HepG2 (cell line): Measurements from ENCODE around the gene PRR36. TPM values are rescaled to one million over a fixed set of nuclear protein-coding genes. Genes with fewer than 3 reads are reported as not detected.
A peak's percentile ranks its signal among the peaks of the same experiment; 100 is the strongest.

Experiments used
- ATAC-seq: fragments of 200-7000 bp; cut with Tn5 transposase; 3 replicates; pipeline ENCODE4 v1.9.1; 2020; ENCODE audit warnings: mild to moderate bottlenecking, moderate library complexity
- BruUV-seq: library from RNA; stranded (reverse); fragments of 400-500 nt; replicated peaks from 2 replicates; lab custom pipeline; 2021; lab: Mats Ljungman, UMichigan
- CTCF ChIA-PET: fragments of 300-600 bp; formaldehyde crosslinking; extraction: SDS; loops from one replicate; lab custom pipeline; 2021; ENCODE audit warnings: low total read pairs, inconsistent platforms, low intra/inter-chr PET ratio; lab: Yijun Ruan, JAX
- POLR2A ChIA-PET: fragments of 350-600 bp; sonication (Branson Sonifier 250); formaldehyde crosslinking; loops from one replicate; lab custom pipeline; 2020; ENCODE audit warnings: antibody characterized with exemption, inconsistent platforms; lab: Yijun Ruan, JAX
- DNase-seq: peaks from one replicate; pipeline ENCODE4 v3.0.0-alpha.2; 2015; ENCODE audit warnings: low spot score
- FAIRE-seq: peaks from 3 replicates; lab custom pipeline; 2011; peaks lifted over from hg19 to GRCh38; lab: Jason Lieb, UNC
- H2AFZ ChIP-seq: one replicate; pipeline ENCODE4 v1.6.1; 2011; ENCODE audit warnings: low read length, inconsistent platforms
- H3K27ac ChIP-seq: fragments of 300-600 bp; 3 replicates; pipeline ENCODE4 v1.8.0; 2011; ENCODE audit warnings: mixed run types, mild to moderate bottlenecking, mixed read lengths, low read length, inconsistent platforms; ENCODE audit not compliant: insufficient read depth; ENCODE audit errors: extremely low read length
- H3K27me3 ChIP-seq, 2 experiments: fragments of 200-600 bp in 1 of 2; 2 replicates in 1 of 2; 3 replicates in 1 of 2; pipeline versions ENCODE4 v1.6.0 to v1.8.0; 2011; ENCODE audit warnings: low read length in 2 of 2, mild to moderate bottlenecking in 2 of 2, moderate library complexity in 2 of 2, inconsistent platforms in 1 of 2; ENCODE audit not compliant: insufficient read depth in 2 of 2, control insufficient read depth in 1 of 2
- H3K36me3 ChIP-seq, 2 experiments: fragments of 200-600 bp in 1 of 2; replicated peaks in 1 of 2; 2 replicates in 1 of 2; 3 replicates in 1 of 2; pipeline versions ENCODE4 v1.5.1 to v1.8.0; 2011; ENCODE audit warnings: low read length in 2 of 2, inconsistent platforms in 1 of 2; ENCODE audit not compliant: insufficient read depth in 2 of 2, control insufficient read depth in 1 of 2
- H3K4me1 ChIP-seq: 2 replicates; pipeline ENCODE4 v1.5.1; 2012; ENCODE audit warnings: low read length, inconsistent platforms; ENCODE audit not compliant: insufficient read depth
- H3K4me2 ChIP-seq: 2 replicates; pipeline ENCODE4 v1.6.0; 2011; ENCODE audit warnings: low read depth, low read length, inconsistent platforms
- H3K4me3 ChIP-seq, 3 experiments: fragments of 200-600 bp in 1 of 3; sonication (generic), shearing (Covaris generic) in 1 of 3; replicated peaks in 1 of 3; 2 replicates each; pipeline ENCODE4 v1.5.1; 2011 to 2016; ENCODE audit warnings: low read length in 3 of 3, inconsistent platforms in 2 of 3, low read depth in 2 of 3, mild to moderate bottlenecking in 2 of 3, control low read depth in 1 of 3, mixed read lengths in 1 of 3; ENCODE audit not compliant: insufficient read depth in 1 of 3
- H3K79me2 ChIP-seq: one replicate; pipeline ENCODE4 v1.6.1; 2011; ENCODE audit warnings: low read length, inconsistent platforms; ENCODE audit not compliant: insufficient read depth
- H3K9ac ChIP-seq: 2 replicates; pipeline ENCODE4 v1.6.0; 2011; ENCODE audit warnings: mild to moderate bottlenecking, low read depth, low read length, inconsistent platforms; ENCODE audit not compliant: insufficient read depth
- H3K9me3 ChIP-seq: 2 replicates; pipeline ENCODE4 v1.5.1; 2012; ENCODE audit warnings: mild to moderate bottlenecking, low read length
- H4K20me1 ChIP-seq: 2 replicates; pipeline ENCODE4 v1.6.0; 2011; ENCODE audit warnings: inconsistent platforms, mild to moderate bottlenecking, low read length, moderate library complexity; ENCODE audit not compliant: insufficient read depth
- ATF1 ChIP-seq: IDR thresholded peaks from 2 replicates; pipeline ENCODE4 v1.6.1; 2016; ENCODE audit warnings: mild to moderate bottlenecking, control low read depth
- GABPA ChIP-seq, 2 experiments: IDR thresholded peaks; 2 replicates each; pipeline ENCODE4 v1.6.1; 2011 to 2016; ENCODE audit warnings: low read depth in 2 of 2, low read length in 1 of 2, missing biosample characterization in 1 of 2, missing genetic modification characterization in 1 of 2
- SMARCE1 ChIP-seq: fragments of 450-650 bp; IDR thresholded peaks from 2 replicates; pipeline ENCODE4 v1.6.1; 2017; ENCODE audit warnings: borderline replicate concordance
- SOX5 ChIP-seq: IDR thresholded peaks from 2 replicates; pipeline ENCODE4 v1.6.1; 2016; ENCODE audit warnings: borderline replicate concordance
- TCF7L2 ChIP-seq: IDR thresholded peaks from 2 replicates; pipeline ENCODE4 v1.6.1; 2011; ENCODE audit warnings: mild to moderate bottlenecking, low read depth, low read length, moderate library complexity
- TEAD2 ChIP-seq: sonication (generic); formaldehyde crosslinking; IDR thresholded peaks from 2 replicates; pipeline ENCODE4 v1.9.0; 2021; ENCODE audit warnings: missing genetic modification reagents
- TOE1 ChIP-seq: sonication (generic); formaldehyde crosslinking; IDR thresholded peaks from 2 replicates; pipeline ENCODE4 v1.4.0; 2020; ENCODE audit warnings: mild to moderate bottlenecking, missing genetic modification reagents
- ZNF143 ChIP-seq: sonication (generic); formaldehyde crosslinking; IDR thresholded peaks from 2 replicates; pipeline ENCODE4 v1.4.0; 2020; ENCODE audit warnings: missing genetic modification reagents
- ZNF20 ChIP-seq: sonication (generic); formaldehyde crosslinking; IDR thresholded peaks from 2 replicates; pipeline ENCODE4 v1.4.0; 2020; ENCODE audit warnings: mild to moderate bottlenecking, moderate library complexity, missing genetic modification reagents
- ZNF253 ChIP-seq: sonication (generic); formaldehyde crosslinking; IDR thresholded peaks from 2 replicates; pipeline ENCODE4 v1.8.0; 2022; ENCODE audit warnings: mild to moderate bottlenecking, missing genetic modification reagents, borderline replicate concordance
- ZNF30 ChIP-seq: sonication (generic); formaldehyde crosslinking; IDR thresholded peaks from 2 replicates; pipeline ENCODE4 v1.5.0; 2020; ENCODE audit warnings: mild to moderate bottlenecking, missing genetic modification reagents
- ZNF431 ChIP-seq: sonication (generic); formaldehyde crosslinking; IDR thresholded peaks from 2 replicates; pipeline ENCODE4 v1.9.0; 2022; ENCODE audit warnings: missing genetic modification reagents, low read depth, mild to moderate bottlenecking, borderline replicate concordance
- ZNF616 ChIP-seq: sonication (generic); formaldehyde crosslinking; IDR thresholded peaks from 2 replicates; pipeline ENCODE4 v1.5.0; 2020; ENCODE audit warnings: low read depth, mild to moderate bottlenecking, missing genetic modification reagents
- ZNF652 ChIP-seq: IDR thresholded peaks from 2 replicates; pipeline ENCODE4 v1.6.1; 2016; ENCODE audit warnings: low read depth, borderline replicate concordance
- ZNF766 ChIP-seq: sonication (generic); formaldehyde crosslinking; IDR thresholded peaks from 2 replicates; pipeline ENCODE4 v1.5.0; 2020; ENCODE audit warnings: missing genetic modification reagents, borderline replicate concordance
- ZNF777 ChIP-seq: sonication (generic); formaldehyde crosslinking; IDR thresholded peaks from 2 replicates; pipeline ENCODE4 v1.4.0; 2020; ENCODE audit warnings: missing genetic modification reagents
- WGBS: methylation state at CpG from one replicate; pipeline ENCODE4 v1.1.6; 2017; ENCODE audit warnings: low lambda C conversion rate; 5-methylcytosine and 5-hydroxymethylcytosine counted together
- in situ Hi-C: cut with HindIII; loops from 2 replicates; pipeline ENCODE4 v1.10.0; 2017; ENCODE audit warnings: low pct_unique_long_range_greater_than_20kb; ENCODE audit not compliant: extremely low pct_ligation_motif_present
- intact Hi-C: fragments of 100-400 bp; cut with micrococcal nuclease; formaldehyde crosslinking; loops from one replicate; pipeline ENCODE4 v1.10.0; 2022; ENCODE audit not compliant: unreplicated experiment
- polyA plus RNA-seq, 8 experiments: library from polyadenylated mRNA; depleted of rRNA in 3 of 8; stranded (reverse) in 7 of 8; unstranded in 1 of 8; fragments of >200 nt; fragmentation: Illumina TruSeq in 4 of 8; extraction: Trizol in 4 of 8; gene quantifications; 2 replicates each; pipeline versions ENCODE4 v1.2.1 to v1.2.3, GENCODE V29; 2011 to 2016; ENCODE audit warnings: low read depth in 4 of 8, missing spikeins in 1 of 8, mixed read lengths in 1 of 8; ENCODE audit not compliant: insufficient read depth in 1 of 8
- total RNA-seq, 5 experiments: library from RNA; depleted of rRNA; stranded (reverse); fragments of >200 nt; fragmentation: Illumina TruSeq; extraction: Trizol; gene quantifications; 2 replicates each; pipeline ENCODE4 v1.2.3, GENCODE V29; 2016; ENCODE audit warnings: low read depth in 1 of 5
- TF ChIP-seq, protein P1 (sequence below): sonication (generic); formaldehyde crosslinking; IDR thresholded peaks from 2 replicates; pipeline ENCODE4 v1.5.1; 2020; ENCODE audit warnings: mild to moderate bottlenecking, missing genetic modification reagents, borderline replicate concordance
- TF ChIP-seq, protein P2 (sequence below): sonication (generic); formaldehyde crosslinking; IDR thresholded peaks from 2 replicates; pipeline ENCODE4 v1.4.0; 2020; ENCODE audit warnings: missing genetic modification reagents

Gene PRR36
- total and polyA plus RNA-seq, 2 of the 13 experiments (the other 11 are each of a cell fraction or from before 2014, with no cell fraction given), result 0.07 to 0.17 TPM

DNA sequence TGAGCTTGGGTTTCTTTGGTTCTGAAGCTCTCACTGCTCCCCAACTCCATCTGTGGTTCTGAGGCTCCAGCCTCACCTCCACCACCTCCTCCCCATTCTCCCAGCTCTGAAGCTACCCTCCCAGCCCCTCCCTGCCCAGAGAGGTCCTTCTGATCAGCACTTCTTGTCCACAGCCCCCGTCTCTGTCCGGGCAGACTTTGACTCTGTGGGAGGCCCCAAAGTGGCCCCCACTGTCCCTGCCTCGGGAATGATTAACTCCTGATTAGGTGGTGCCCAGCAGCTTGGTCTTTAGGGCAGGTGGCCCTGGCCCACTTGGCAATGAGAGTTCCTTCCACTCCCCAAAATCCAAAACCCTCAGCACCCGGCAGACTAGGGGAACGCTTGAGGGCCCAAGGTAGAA lies 29.8 kb downstream of the PRR36 start:
- Histone ChIP-seq H3K27me3 (no peaks in the 10 kb centered on the region), H3K9ac (no peak overlapping the region), H3K4me2 (peak overlapping the region; percentile 56), H3K36me3 (no peaks in the 10 kb centered on the region), H3K79me2 (no peaks in the 10 kb centered on the region), H3K27ac (no peak overlapping the region), H3K4me3 (peak overlapping the region in 2 of 3 experiments; percentile 19 to 48; a peak in 3 of 6 replicates), H3K9me3 (no peaks in the 10 kb centered on the region), H2AFZ (no peak overlapping the region), H3K4me1 (peaks cover 27% of the 10 kb centered on the region), H4K20me1 (no peaks in the 10 kb centered on the region)
- peak; percentile 57 for ATAC-seq
- in situ Hi-C loops (no loop called here), intact Hi-C loops (no loop called here)
- POLR2A ChIA-PET, result interaction anchor here (0.8 to 1.6 kb wide), 3 partner anchors 43 to 99 kb away, joined by 3 to 6 read pairs (median 5); partner anchors contain the start of genes SNAPC2 and TIMM44
- no TSS peak for BruUV-seq
- FAIRE-seq, result no peak
- WGBS, result 3% methylated on average over 5 of the region's 5 CpGs
- CTCF ChIA-PET, result no interaction called here
- no peak for DNase-seq
- TF ChIP-seq ZNF777 (CRISPR knock-in tag), result no peak
- TF ChIP-seq SOX5 (CRISPR knock-in tag), result no peak
- TF ChIP-seq ZNF766, result no peak
- no peak for TF ChIP-seq TCF7L2
- TF ChIP-seq TEAD2, result no peak
- no peak for TF ChIP-seq TOE1 (CRISPR knock-in tag)
- TF ChIP-seq, protein P1, sequence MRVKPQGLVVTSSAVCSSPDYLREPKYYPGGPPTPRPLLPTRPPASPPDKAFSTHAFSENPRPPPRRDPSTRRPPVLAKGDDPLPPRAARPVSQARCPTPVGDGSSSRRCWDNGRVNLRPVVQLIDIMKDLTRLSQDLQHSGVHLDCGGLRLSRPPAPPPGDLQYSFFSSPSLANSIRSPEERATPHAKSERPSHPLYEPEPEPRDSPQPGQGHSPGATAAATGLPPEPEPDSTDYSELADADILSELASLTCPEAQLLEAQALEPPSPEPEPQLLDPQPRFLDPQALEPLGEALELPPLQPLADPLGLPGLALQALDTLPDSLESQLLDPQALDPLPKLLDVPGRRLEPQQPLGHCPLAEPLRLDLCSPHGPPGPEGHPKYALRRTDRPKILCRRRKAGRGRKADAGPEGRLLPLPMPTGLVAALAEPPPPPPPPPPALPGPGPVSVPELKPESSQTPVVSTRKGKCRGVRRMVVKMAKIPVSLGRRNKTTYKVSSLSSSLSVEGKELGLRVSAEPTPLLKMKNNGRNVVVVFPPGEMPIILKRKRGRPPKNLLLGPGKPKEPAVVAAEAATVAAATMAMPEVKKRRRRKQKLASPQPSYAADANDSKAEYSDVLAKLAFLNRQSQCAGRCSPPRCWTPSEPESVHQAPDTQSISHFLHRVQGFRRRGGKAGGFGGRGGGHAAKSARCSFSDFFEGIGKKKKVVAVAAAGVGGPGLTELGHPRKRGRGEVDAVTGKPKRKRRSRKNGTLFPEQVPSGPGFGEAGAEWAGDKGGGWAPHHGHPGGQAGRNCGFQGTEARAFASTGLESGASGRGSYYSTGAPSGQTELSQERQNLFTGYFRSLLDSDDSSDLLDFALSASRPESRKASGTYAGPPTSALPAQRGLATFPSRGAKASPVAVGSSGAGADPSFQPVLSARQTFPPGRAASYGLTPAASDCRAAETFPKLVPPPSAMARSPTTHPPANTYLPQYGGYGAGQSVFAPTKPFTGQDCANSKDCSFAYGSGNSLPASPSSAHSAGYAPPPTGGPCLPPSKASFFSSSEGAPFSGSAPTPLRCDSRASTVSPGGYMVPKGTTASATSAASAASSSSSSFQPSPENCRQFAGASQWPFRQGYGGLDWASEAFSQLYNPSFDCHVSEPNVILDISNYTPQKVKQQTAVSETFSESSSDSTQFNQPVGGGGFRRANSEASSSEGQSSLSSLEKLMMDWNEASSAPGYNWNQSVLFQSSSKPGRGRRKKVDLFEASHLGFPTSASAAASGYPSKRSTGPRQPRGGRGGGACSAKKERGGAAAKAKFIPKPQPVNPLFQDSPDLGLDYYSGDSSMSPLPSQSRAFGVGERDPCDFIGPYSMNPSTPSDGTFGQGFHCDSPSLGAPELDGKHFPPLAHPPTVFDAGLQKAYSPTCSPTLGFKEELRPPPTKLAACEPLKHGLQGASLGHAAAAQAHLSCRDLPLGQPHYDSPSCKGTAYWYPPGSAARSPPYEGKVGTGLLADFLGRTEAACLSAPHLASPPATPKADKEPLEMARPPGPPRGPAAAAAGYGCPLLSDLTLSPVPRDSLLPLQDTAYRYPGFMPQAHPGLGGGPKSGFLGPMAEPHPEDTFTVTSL (CRISPR knock-in tag), result no peak
- TF ChIP-seq ZNF143 (CRISPR knock-in tag), result no peak
- TF ChIP-seq ZNF20 (CRISPR knock-in tag), result no peak
- no peak for TF ChIP-seq ZNF30 (CRISPR knock-in tag)
- peak; percentile 49; the same call in 1 of the 2 replicates for TF ChIP-seq ZNF652 (CRISPR knock-in tag)
- no peak for TF ChIP-seq ZNF253 (CRISPR knock-in tag)
- TF ChIP-seq ATF1 (CRISPR knock-in tag), result no peak
- TF ChIP-seq GABPA (IDR thresholded peaks at IDR 0.05; ENCODE audit: low read depth, low read length), result no peak
- 0 out of 2 replicates have a peak, but pooled peaks have one; percentile 10 for TF ChIP-seq GABPA (CRISPR knock-in tag; IDR thresholded peaks at IDR 0.05; ENCODE audit: low read depth)
- no peak for TF ChIP-seq ZNF431 (CRISPR knock-in tag)
- no peak for TF ChIP-seq ZNF616 (CRISPR knock-in tag)
- TF ChIP-seq, protein P2, sequence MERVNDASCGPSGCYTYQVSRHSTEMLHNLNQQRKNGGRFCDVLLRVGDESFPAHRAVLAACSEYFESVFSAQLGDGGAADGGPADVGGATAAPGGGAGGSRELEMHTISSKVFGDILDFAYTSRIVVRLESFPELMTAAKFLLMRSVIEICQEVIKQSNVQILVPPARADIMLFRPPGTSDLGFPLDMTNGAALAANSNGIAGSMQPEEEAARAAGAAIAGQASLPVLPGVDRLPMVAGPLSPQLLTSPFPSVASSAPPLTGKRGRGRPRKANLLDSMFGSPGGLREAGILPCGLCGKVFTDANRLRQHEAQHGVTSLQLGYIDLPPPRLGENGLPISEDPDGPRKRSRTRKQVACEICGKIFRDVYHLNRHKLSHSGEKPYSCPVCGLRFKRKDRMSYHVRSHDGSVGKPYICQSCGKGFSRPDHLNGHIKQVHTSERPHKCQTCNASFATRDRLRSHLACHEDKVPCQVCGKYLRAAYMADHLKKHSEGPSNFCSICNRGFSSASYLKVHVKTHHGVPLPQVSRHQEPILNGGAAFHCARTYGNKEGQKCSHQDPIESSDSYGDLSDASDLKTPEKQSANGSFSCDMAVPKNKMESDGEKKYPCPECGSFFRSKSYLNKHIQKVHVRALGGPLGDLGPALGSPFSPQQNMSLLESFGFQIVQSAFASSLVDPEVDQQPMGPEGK (CRISPR knock-in tag), result peak; percentile 94
- TF ChIP-seq SMARCE1, result no peak
